H9 (cell line): ENCODE data around the gene COA7. TPM values are rescaled to one million over a fixed set of nuclear protein-coding genes. Genes with fewer than 3 reads are reported as not detected.

Experiments used
- DNase-seq: peaks from one replicate; pipeline ENCODE4 v3.0.0-alpha.2; 2017
- H2AFZ ChIP-seq: one replicate; pipeline ENCODE4 v1.6.1; 2013; ENCODE audit warnings: mild to moderate bottlenecking, low read length, control low read depth, moderate library complexity
- H2AK5ac ChIP-seq: 2 replicates; pipeline ENCODE4 v1.6.1; 2013; ENCODE audit warnings: low read length, control low read depth, mixed read lengths; ENCODE audit not compliant: insufficient read length
- H2BK120ac ChIP-seq: one replicate; pipeline ENCODE4 v1.6.1; 2013; ENCODE audit warnings: low read depth, mild to moderate bottlenecking, low read length, control low read depth, inconsistent platforms; ENCODE audit not compliant: poor library complexity, severe bottlenecking
- H2BK12ac ChIP-seq: 2 replicates; pipeline ENCODE4 v1.6.1; 2013; ENCODE audit warnings: low read length, control low read depth, mixed read lengths, low read depth; ENCODE audit not compliant: insufficient read length
- H2BK15ac ChIP-seq: 2 replicates; pipeline ENCODE4 v1.6.1; 2013; ENCODE audit warnings: low read depth, low read length, control low read depth
- H2BK20ac ChIP-seq: one replicate; pipeline ENCODE4 v1.6.1; 2013; ENCODE audit warnings: low read depth, mild to moderate bottlenecking, low read length, control low read depth, inconsistent platforms; ENCODE audit not compliant: poor library complexity, severe bottlenecking
- H2BK5ac ChIP-seq: 2 replicates; pipeline ENCODE4 v1.6.1; 2013; ENCODE audit warnings: low read length, control low read depth, mixed read lengths; ENCODE audit not compliant: insufficient read length
- H3K14ac ChIP-seq: 2 replicates; pipeline ENCODE4 v1.6.1; 2013; ENCODE audit warnings: low read length, control low read depth; ENCODE audit not compliant: insufficient read depth
- H3K18ac ChIP-seq: 2 replicates; pipeline ENCODE4 v1.6.1; 2013; ENCODE audit warnings: low read depth, mild to moderate bottlenecking, mixed read lengths, low read length, control low read depth; ENCODE audit not compliant: insufficient read length
- H3K23ac ChIP-seq: 2 replicates; pipeline ENCODE4 v1.6.1; 2013; ENCODE audit warnings: low read length, control low read depth, mixed read lengths, low read depth; ENCODE audit not compliant: insufficient read length
- H3K23me2 ChIP-seq: 2 replicates; pipeline ENCODE4 v1.6.1; 2013; ENCODE audit warnings: low read depth, mild to moderate bottlenecking, mixed read lengths, low read length, control low read depth; ENCODE audit not compliant: insufficient read length, poor library complexity, severe bottlenecking
- H3K27ac ChIP-seq: 2 replicates; pipeline ENCODE4 v1.5.1; 2013; ENCODE audit warnings: low read length, control low read depth, mixed read lengths, low read depth; ENCODE audit not compliant: insufficient read length
- H3K27me3 ChIP-seq: 2 replicates; pipeline ENCODE4 v1.6.1; 2013; ENCODE audit warnings: low read length, control low read depth, inconsistent platforms; ENCODE audit not compliant: insufficient read depth
- H3K4ac ChIP-seq: 2 replicates; pipeline ENCODE4 v1.6.1; 2013; ENCODE audit warnings: low read depth, mild to moderate bottlenecking, control low read depth, inconsistent platforms, low read length, moderate library complexity
- H3K4me1 ChIP-seq: 2 replicates; pipeline ENCODE4 v1.6.1; 2013; ENCODE audit warnings: low read length, control low read depth, inconsistent platforms; ENCODE audit not compliant: insufficient read depth
- H3K4me2 ChIP-seq: 2 replicates; pipeline ENCODE4 v1.6.1; 2013; ENCODE audit warnings: low read length, control low read depth, mixed read lengths; ENCODE audit not compliant: insufficient read length, insufficient read depth
- H3K56ac ChIP-seq: 2 replicates; pipeline ENCODE4 v1.6.1; 2013; ENCODE audit warnings: low read depth, mild to moderate bottlenecking, mixed read lengths, low read length, control low read depth; ENCODE audit not compliant: insufficient read length
- H3K79me1 ChIP-seq: 2 replicates; pipeline ENCODE4 v1.6.1; 2013; ENCODE audit warnings: low read depth, mild to moderate bottlenecking, moderate library complexity, low read length, control low read depth, inconsistent platforms; ENCODE audit not compliant: insufficient read depth, poor library complexity, severe bottlenecking
- H3K79me2 ChIP-seq: 2 replicates; pipeline ENCODE4 v1.6.1; 2013; ENCODE audit warnings: low read length, control low read depth, inconsistent platforms; ENCODE audit not compliant: insufficient read depth
- H3K9ac ChIP-seq: 2 replicates; pipeline ENCODE4 v1.6.1; 2013; ENCODE audit warnings: low read length, control low read depth, mixed read lengths; ENCODE audit not compliant: insufficient read length; ENCODE audit errors: extremely low read depth
- H3K9me3 ChIP-seq: one replicate; pipeline ENCODE4 v1.6.1; 2013; ENCODE audit warnings: low read depth, low read length, inconsistent platforms; ENCODE audit not compliant: control insufficient read depth
- H3T11ph ChIP-seq: one replicate; pipeline ENCODE4 v1.6.1; 2013; ENCODE audit warnings: mild to moderate bottlenecking, low read length, control low read depth, inconsistent platforms
- H4K20me1 ChIP-seq: one replicate; pipeline ENCODE4 v1.6.1; 2013; ENCODE audit not compliant: control insufficient read depth, insufficient read length, insufficient read depth
- H4K5ac ChIP-seq: 2 replicates; pipeline ENCODE4 v1.6.1; 2013; ENCODE audit warnings: low read depth, mild to moderate bottlenecking, mixed read lengths, low read length, control low read depth; ENCODE audit not compliant: insufficient read length
- H4K8ac ChIP-seq: replicated peaks from 2 replicates; pipeline ENCODE4 v1.6.1; 2013; ENCODE audit warnings: low read length, control low read depth, mixed read lengths, low read depth; ENCODE audit not compliant: insufficient read length
- H4K91ac ChIP-seq: 2 replicates; pipeline ENCODE4 v1.6.1; 2013; ENCODE audit warnings: low read depth, mild to moderate bottlenecking, moderate library complexity, mixed read lengths, low read length, control low read depth; ENCODE audit not compliant: insufficient read length
- H3K27ac Mint-ChIP-seq, 3 experiments: 2 replicates in 2 of 3; 3 replicates in 1 of 3; pipeline ENCODE4 v1.8.0; 2020 to 2021; ENCODE audit warnings: mixed read lengths in 3 of 3, mild to moderate bottlenecking in 1 of 3, moderate library complexity in 1 of 3
- H3K27me3 Mint-ChIP-seq: 2 replicates; pipeline ENCODE4 v1.8.0; 2021; ENCODE audit warnings: low read depth, mild to moderate bottlenecking, moderate library complexity, mixed read lengths
- H3K36me3 Mint-ChIP-seq, 3 experiments: 2 replicates in 2 of 3; 3 replicates in 1 of 3; pipeline ENCODE4 v1.8.0; 2020 to 2021; ENCODE audit warnings: low read depth in 3 of 3, mixed read lengths in 3 of 3; ENCODE audit not compliant: insufficient read depth in 1 of 3
- H3K4me1 Mint-ChIP-seq, 2 experiments: 2 replicates each; pipeline ENCODE4 v1.8.0; 2020; ENCODE audit warnings: mixed read lengths in 2 of 2
- H3K4me3 Mint-ChIP-seq, 2 experiments: 2 replicates in 1 of 2; 3 replicates in 1 of 2; pipeline ENCODE4 v1.8.0; 2020 to 2021; ENCODE audit warnings: mild to moderate bottlenecking in 2 of 2, mixed read lengths in 2 of 2, moderate library complexity in 1 of 2
- H3K9me3 Mint-ChIP-seq, 2 experiments: 2 replicates in 1 of 2; 3 replicates in 1 of 2; pipeline ENCODE4 v1.8.0; 2020; ENCODE audit warnings: mild to moderate bottlenecking in 2 of 2, mixed read lengths in 2 of 2, moderate library complexity in 1 of 2
- CTCF ChIP-seq: fragments of 200-600 bp; sonication (generic); conservative IDR thresholded peaks from 3 replicates; pipeline ENCODE4 v1.8.0; 2021; ENCODE audit warnings: antibody characterized with exemption, mild to moderate bottlenecking
- WGBS: extraction: QIAGEN DNeasy Blood & Tissue Kit; methylation state at CpG from one replicate; pipeline ENCODE4 v1.1.7; 2013; ENCODE audit warnings: missing lambda C conversion rate, low lambda C conversion rate, mixed read lengths; ENCODE audit not compliant: insufficient read length; ENCODE audit errors: extremely low coverage; 5-methylcytosine and 5-hydroxymethylcytosine counted together
- total RNA-seq: library from RNA; stranded (reverse); gene quantifications from 2 replicates; pipeline ENCODE4 v1.2.1, GENCODE V29; 2021

COA7 gene
- total RNA-seq, 1 experiment from 2014 or later, result 69.1 TPM

GRCh38 chr1:52686830-52687229, 11.3 kb downstream of the COA7 start:
- Mint-ChIP-seq H3K4me3 (no peak overlapping the region), H3K36me3 (peaks cover 21 to 71% (median 46%) of the 10 kb centered on the region in 3 experiments; a peak in 6 of 7 replicates), H3K27me3 (no peaks in the 10 kb centered on the region), H3K4me1 (peaks cover 2 to 3% of the 10 kb centered on the region in 2 experiments), H3K9me3 (no peaks in the 10 kb centered on the region; a peak in 1 of 5 replicates), H3K27ac (peak overlapping the region in 1 of 3 experiments; percentile 85; a peak in 2 of 7 replicates)
- Histone ChIP-seq H3K23me2 (no peaks in the 10 kb centered on the region), H3K9ac (no peak overlapping the region), H3K79me2 (no peaks in the 10 kb centered on the region), H3K4me1 (no peaks in the 10 kb centered on the region), H4K8ac (no peak overlapping the region), H4K91ac (no peak overlapping the region), H4K5ac (no peak overlapping the region), H2BK120ac (no peak overlapping the region), H3K79me1 (no peaks in the 10 kb centered on the region), H3K4ac (no peak overlapping the region), H3K27me3 (no peaks in the 10 kb centered on the region), H3K23ac (no peak overlapping the region), H4K20me1 (no peaks in the 10 kb centered on the region), H3K56ac (no peak overlapping the region), H3K14ac (no peak overlapping the region), H2BK20ac (no peak overlapping the region), H2BK5ac (no peak overlapping the region), H3K18ac (no peak overlapping the region), H2BK15ac (no peak overlapping the region), H2AK5ac (no peak overlapping the region), H3K9me3 (no peaks in the 10 kb centered on the region), H2BK12ac (no peak overlapping the region), H2AFZ (no peak overlapping the region), H3K4me2 (no peak overlapping the region), H3K27ac (no peak overlapping the region), H3T11ph (no peak overlapping the region)
- WGBS, result no CpG with 5 or more reads among the region's 5 CpGs
- DNase-seq, result no peak
- TF ChIP-seq CTCF, result no peak
